IMR-90 (cell line): ENCODE results near the gene PPM1M. TPM values are rescaled to one million over a fixed set of nuclear protein-coding genes. Genes with fewer than 3 reads are reported as not detected.

Source experiments
- ATAC-seq: fragments of 200-7000 bp; cut with Tn5 transposase; 2 replicates; pipeline ENCODE4 v1.9.1; 2020; ENCODE audit warnings: low read depth, mild to moderate bottlenecking, moderate library complexity
- BruUV-seq: library from RNA; stranded (reverse); fragments of 400-500 nt; replicated peaks from 2 replicates; lab custom pipeline; 2021; lab: Mats Ljungman, UMichigan
- CTCF ChIA-PET: fragments of 300-600 bp; formaldehyde crosslinking; extraction: SDS; loops from one replicate; lab custom pipeline; 2021; ENCODE audit warnings: antibody characterized with exemption; lab: Yijun Ruan, JAX
- POLR2A ChIA-PET: fragments of 300-600 bp; sonication (Branson Sonifier 250); formaldehyde crosslinking; loops from one replicate; lab custom pipeline; 2022; ENCODE audit warnings: antibody characterized with exemption; ENCODE audit not compliant: unreplicated experiment; lab: Charles Lee
- DNase-seq: peaks from one replicate; pipeline ENCODE4 v3.0.0; 2013
- H2AFZ ChIP-seq: replicated peaks from 2 replicates; pipeline ENCODE3; 2013; ENCODE audit warnings: low read length, mild to moderate bottlenecking; ENCODE audit not compliant: poor library complexity
- H2AK5ac ChIP-seq: 2 replicates; pipeline ENCODE4 v1.6.1; 2013; ENCODE audit warnings: low read depth, low read length, inconsistent platforms
- H2AK9ac ChIP-seq: replicated peaks from 2 replicates; pipeline ENCODE3; 2013; ENCODE audit warnings: mild to moderate bottlenecking, low read depth, low read length, moderate library complexity; ENCODE audit not compliant: poor library complexity
- H2BK120ac ChIP-seq: 2 replicates; pipeline ENCODE4 v1.6.1; 2013; ENCODE audit warnings: low read depth, low read length, inconsistent platforms
- H2BK15ac ChIP-seq: 3 replicates; pipeline ENCODE4 v1.6.1; 2013; ENCODE audit warnings: low read depth, low read length, inconsistent platforms
- H2BK20ac ChIP-seq: 2 replicates; pipeline ENCODE4 v1.6.1; 2013; ENCODE audit warnings: low read depth, mild to moderate bottlenecking, inconsistent platforms, low read length, moderate library complexity
- H2BK5ac ChIP-seq: 2 replicates; pipeline ENCODE4 v1.6.1; 2013; ENCODE audit warnings: mild to moderate bottlenecking, low read depth, low read length, inconsistent platforms; ENCODE audit not compliant: poor library complexity, severe bottlenecking
- H3K14ac ChIP-seq: replicated peaks from 2 replicates; pipeline ENCODE4 v1.6.1; 2013; ENCODE audit warnings: low read depth, low read length, inconsistent platforms
- H3K18ac ChIP-seq: 2 replicates; pipeline ENCODE4 v1.6.1; 2013; ENCODE audit warnings: low read depth, low read length, control low read depth
- H3K23ac ChIP-seq: 2 replicates; pipeline ENCODE4 v1.6.1; 2013; ENCODE audit warnings: low read depth, low read length, inconsistent platforms
- H3K27ac ChIP-seq: 2 replicates; pipeline ENCODE4 v1.5.1; 2013; ENCODE audit warnings: mild to moderate bottlenecking, control low read depth, low read length; ENCODE audit not compliant: insufficient read depth
- H3K27me3 ChIP-seq: 2 replicates; pipeline ENCODE4 v1.6.1; 2013; ENCODE audit warnings: low read length; ENCODE audit not compliant: control insufficient read depth, insufficient read depth
- H3K36me3 ChIP-seq: 2 replicates; pipeline ENCODE4 v1.6.1; 2013; ENCODE audit warnings: low read length, mixed read lengths; ENCODE audit not compliant: control insufficient read depth, insufficient read depth
- H3K4ac ChIP-seq: 2 replicates; pipeline ENCODE4 v1.6.1; 2013; ENCODE audit warnings: low read depth, low read length, inconsistent platforms
- H3K4me1 ChIP-seq: 2 replicates; pipeline ENCODE4 v1.6.1; 2013; ENCODE audit warnings: low read length, mixed read lengths; ENCODE audit not compliant: control insufficient read depth, insufficient read depth
- H3K4me2 ChIP-seq: 2 replicates; pipeline ENCODE4 v1.6.1; 2013; ENCODE audit warnings: low read depth, mild to moderate bottlenecking, control low read depth, low read length, moderate library complexity
- H3K4me3 ChIP-seq: 2 replicates; pipeline ENCODE4 v1.5.1; 2013; ENCODE audit warnings: low read depth, mild to moderate bottlenecking, control low read depth, low read length, moderate library complexity; ENCODE audit not compliant: insufficient read depth
- H3K56ac ChIP-seq: 2 replicates; pipeline ENCODE4 v1.6.1; 2013; ENCODE audit warnings: low read length, inconsistent platforms; ENCODE audit not compliant: insufficient read depth; ENCODE audit errors: extremely low read depth
- H3K79me1 ChIP-seq, 2 experiments: 2 replicates each; pipeline ENCODE4 v1.6.1; 2013; ENCODE audit warnings: low read length in 2 of 2, inconsistent platforms in 1 of 2, low read depth in 1 of 2
- H3K9ac ChIP-seq: 2 replicates; pipeline ENCODE4 v1.6.1; 2013; ENCODE audit warnings: low read depth, low read length, control low read depth
- H3K9me1 ChIP-seq: 2 replicates; pipeline ENCODE4 v1.6.1; 2013; ENCODE audit warnings: low read length, inconsistent platforms; ENCODE audit not compliant: insufficient read depth
- H3K9me3 ChIP-seq: 2 replicates; pipeline ENCODE4 v1.6.1; 2013; ENCODE audit warnings: low read length; ENCODE audit not compliant: control insufficient read depth, insufficient read depth
- H4K20me1 ChIP-seq: 2 replicates; pipeline ENCODE4 v1.6.1; 2013; ENCODE audit warnings: low read length, inconsistent platforms; ENCODE audit not compliant: insufficient read depth
- H4K5ac ChIP-seq: 2 replicates; pipeline ENCODE4 v1.6.1; 2013; ENCODE audit warnings: mild to moderate bottlenecking, low read depth, low read length, control low read depth
- H4K8ac ChIP-seq, 2 experiments: 2 replicates each; pipeline ENCODE4 v1.6.1; 2013; ENCODE audit warnings: low read depth in 2 of 2, low read length in 2 of 2, control low read depth in 1 of 2, inconsistent platforms in 1 of 2
- H4K91ac ChIP-seq: 2 replicates; pipeline ENCODE4 v1.6.1; 2013; ENCODE audit warnings: low read depth, low read length, inconsistent platforms; ENCODE audit not compliant: insufficient read depth
- CEBPB ChIP-seq: IDR thresholded peaks from 2 replicates; pipeline ENCODE4 v1.6.1; 2012; ENCODE audit warnings: low read depth, low read length, improper control_type of control experiment
- CHD1 ChIP-seq: IDR thresholded peaks from 2 replicates; pipeline ENCODE4 v1.6.1; 2012; ENCODE audit warnings: low read depth, low read length, improper control_type of control experiment
- WGBS, 2 experiments: methylation state at CpG; one replicate each; pipeline versions ENCODE4 v1.1.5 to v1.1.7; 2013; ENCODE audit warnings: missing lambda C conversion rate in 2 of 2; ENCODE audit not compliant: insufficient read length in 1 of 2; ENCODE audit errors: extremely low coverage in 2 of 2; 5-methylcytosine and 5-hydroxymethylcytosine counted together
- dilution Hi-C: fragments of 300-500 bp; cut with HindIII; formaldehyde crosslinking; loops from one replicate; pipeline ENCODE4 v1.14.3; 2018; ENCODE audit warnings: low sequenced_read_pairs; ENCODE audit not compliant: unreplicated experiment
- in situ Hi-C: fragments of 300-500 bp; cut with MboI; formaldehyde crosslinking; loops from 3 replicates; pipeline ENCODE4 v1.14.3; 2019; ENCODE audit warnings: low sequenced_read_pairs, inconsistent platforms, mixed read lengths
- intact Hi-C: fragments of 100-400 bp; cut with micrococcal nuclease; formaldehyde crosslinking; loops from 2 replicates; pipeline ENCODE4 v1.10.0; 2022
- polyA plus RNA-seq, 3 experiments: library from polyadenylated mRNA; depleted of rRNA; stranded (reverse); fragments of >200 nt; gene quantifications; 2 replicates each; pipeline ENCODE4 v1.2.3, GENCODE V29; 2012; ENCODE audit warnings: low replicate concordance in 1 of 3
- total RNA-seq: library from RNA; depleted of rRNA; stranded (reverse); fragments of >200 nt; gene quantifications from 2 replicates; pipeline ENCODE4 v1.2.3, GENCODE V29; 2012

The PPM1M gene
- total and polyA plus RNA-seq, 2 of the 4 experiments (the other 2 are of a cell fraction) = 12.2 to 18.1 TPM

DNA sequence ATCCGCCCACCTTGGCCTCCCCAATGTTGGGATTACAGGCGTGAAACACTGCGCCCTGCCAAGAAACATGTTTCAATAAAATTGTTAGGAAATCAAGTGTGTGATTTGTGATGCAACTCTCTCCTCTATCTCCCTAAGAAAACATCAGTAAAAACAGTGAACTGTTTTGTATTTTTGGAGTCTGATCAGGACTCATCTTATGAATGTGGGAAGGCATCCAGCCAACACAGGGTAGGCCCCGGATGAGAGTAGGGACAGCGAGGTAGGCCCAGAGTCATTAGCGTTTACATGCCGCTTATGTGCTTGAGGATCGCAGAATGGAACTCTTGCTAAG lies 41.2 kb downstream of the PPM1M start:
- H3K4me3 ChIP-seq = peak overlapping the region; percentile 96
- no peaks in the 10 kb centered on the region for H3K9me3 ChIP-seq
- H3K27me3 ChIP-seq = no peaks in the 10 kb centered on the region
- H3K79me1 ChIP-seq = peaks cover 19 to 33% of the 10 kb centered on the region in 2 experiments
- H4K91ac ChIP-seq = peak overlapping the region; percentile 69
- no peak for DNase-seq
- peak overlapping the region; percentile 100 for H3K4ac ChIP-seq
- peak overlapping the region; percentile 99 for H3K56ac ChIP-seq
- in situ Hi-C loops (no loop called here), dilution Hi-C loops (no loop called here), intact Hi-C loops (no loop called here)
- peak overlapping the region; percentile 100 for H3K9ac ChIP-seq
- CTCF ChIA-PET = no interaction called here
- H2BK15ac ChIP-seq = no peak overlapping the region
- H3K23ac ChIP-seq = peak overlapping the region; percentile 95
- ATAC-seq = no peak
- no peak overlapping the region for H2BK120ac ChIP-seq
- H3K9me1 ChIP-seq = peaks cover 21% of the 10 kb centered on the region
- no peaks in the 10 kb centered on the region for H4K20me1 ChIP-seq
- peak overlapping the region; percentile 73 for H2AFZ ChIP-seq
- H3K4me2 ChIP-seq = peak overlapping the region; percentile 94
- peak overlapping the region; percentile 95 to 99 for H4K8ac ChIP-seq
- H3K18ac ChIP-seq = no peak overlapping the region
- TF ChIP-seq CEBPB (peak; percentile 45; the same call in 1 of the 2 replicates), CHD1 (no peak)
- peak overlapping the region; percentile 97 for H2AK9ac ChIP-seq
- no TSS peak for BruUV-seq
- POLR2A ChIA-PET = interaction anchor here (0.6 kb wide), 1 partner anchor 83 kb away, joined by 3 read pairs; no protein-coding TSS in a partner anchor
- peak overlapping the region; percentile 62; the same call in 1 of the 2 replicates for H4K5ac ChIP-seq
- peak overlapping the region; percentile 98 for H2AK5ac ChIP-seq
- H3K4me1 ChIP-seq = peaks cover 6% of the 10 kb centered on the region
- peak overlapping the region; percentile 53 for H2BK5ac ChIP-seq
- peak overlapping the region; percentile 93 for H3K14ac ChIP-seq
- peaks cover 4% of the 10 kb centered on the region; the same call in 1 of the 2 replicates for H3K36me3 ChIP-seq
- no peak overlapping the region for H2BK20ac ChIP-seq
- 20% methylated on average over 1 of the region's 8 CpGs; no CpG with 5 or more reads in 1 of the 2 experiments for WGBS, 2 experiments
- peak overlapping the region; percentile 100 for H3K27ac ChIP-seq
